Peyer's patch (tissue), 4 donors: Measurements from ENCODE around the gene NCK2. TPM values are rescaled to one million over a fixed set of nuclear protein-coding genes. Genes with fewer than 3 reads are reported as not detected.

Source experiments
- DNase-seq, 3 donors: peaks; one replicate each; pipeline ENCODE4 v3.0.0-alpha.2; 2017 to 2019
- H3K27ac ChIP-seq, 4 donors: fragments of 200-600 bp; sonication (generic); one replicate each; pipeline ENCODE4 v1.5.1; 2016 to 2019
- H3K27me3 ChIP-seq, 2 donors: fragments of 200-600 bp; sonication (generic); one replicate each; pipeline ENCODE4 v1.5.1; 2019
- H3K36me3 ChIP-seq, 3 donors: fragments of 200-600 bp; sonication (generic); one replicate each; pipeline ENCODE4 v1.5.1; 2016 to 2019
- H3K4me1 ChIP-seq, 4 donors: fragments of 200-600 bp; sonication (generic); one replicate each; pipeline ENCODE4 v1.5.1; 2016 to 2019
- H3K4me3 ChIP-seq, 4 donors: fragments of 200-600 bp; sonication (generic); 1 replicate in 3 of 4; 2 replicates in 1 of 4; pipeline ENCODE4 v1.5.1; 2016 to 2019; ENCODE audit warnings: mild to moderate bottlenecking in 1 of 4
- H3K9me3 ChIP-seq, 4 donors: fragments of 200-600 bp; sonication (generic); one replicate each; pipeline ENCODE4 v1.5.1; 2016 to 2019; ENCODE audit warnings: mild to moderate bottlenecking in 1 of 4
- POLR2A ChIP-seq, 2 donors: fragments of 450-650 bp; IDR thresholded peaks; one replicate each; pipeline ENCODE4 v1.5.1; 2017; ENCODE audit warnings: antibody characterized with exemption in 2 of 2, mild to moderate bottlenecking in 2 of 2, moderate library complexity in 2 of 2
- total RNA-seq, 4 donors: library from RNA; depleted of rRNA; stranded (reverse); fragments of >200 nt; gene quantifications; one replicate each; pipeline ENCODE4 v1.1.0, GENCODE V29; 2016
- TF ChIP-seq, protein P1 (sequence below), 6 experiments: fragments of 450-650 bp in 4 of 6; fragments of 200-600 bp in 2 of 6; sonication (generic) in 1 of 6; IDR thresholded peaks; one replicate each; pipeline ENCODE4 v1.5.1; 2017 to 2019; ENCODE audit warnings: antibody characterized with exemption in 6 of 6, mild to moderate bottlenecking in 3 of 6, moderate library complexity in 1 of 6

Gene NCK2
- total RNA-seq, 4 donors from 2014 or later: 58.6 to 94.5 (median 85.8) TPM

DNA sequence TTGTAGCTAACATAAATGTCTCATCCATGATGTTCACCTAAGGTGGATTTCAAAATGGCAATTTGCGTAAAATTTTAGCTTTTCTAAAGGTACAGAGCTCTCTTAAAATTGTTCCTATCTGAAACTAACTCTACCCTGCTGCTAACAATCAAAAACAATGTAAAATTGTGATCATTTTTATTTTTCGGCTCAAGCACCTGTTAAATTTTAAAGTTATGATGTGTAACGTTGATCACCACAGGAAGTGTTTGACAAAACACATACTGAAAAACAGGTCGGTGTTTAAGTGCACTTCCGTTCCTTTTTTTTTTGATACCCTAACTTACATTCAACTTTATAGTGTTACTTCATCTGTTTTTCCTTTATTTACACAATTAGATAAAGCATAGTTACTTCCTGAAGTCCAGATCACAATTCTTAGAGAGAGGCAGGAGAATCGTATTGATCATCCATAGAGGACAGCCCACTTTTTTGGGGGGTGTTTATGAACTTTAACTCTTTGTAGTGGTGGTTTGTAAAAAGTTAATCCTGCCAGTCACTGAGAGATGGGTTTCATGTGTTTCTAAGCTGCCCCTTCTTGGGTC, 6.0 kb upstream of the NCK2 start:
- Histone ChIP-seq H3K4me1 (peaks cover 0 to under 1% (median 0%) of the 10 kb centered on the region in 4 donors), H3K9me3 (no peaks in the 10 kb centered on the region), H3K27ac (peak overlapping the region; percentile 13 to 51 (median 40)), H3K4me3 (no peak overlapping the region), H3K36me3 (no peaks in the 10 kb centered on the region), H3K27me3 (no peaks in the 10 kb centered on the region)
- no peak for DNase-seq
- TF ChIP-seq, protein P1, sequence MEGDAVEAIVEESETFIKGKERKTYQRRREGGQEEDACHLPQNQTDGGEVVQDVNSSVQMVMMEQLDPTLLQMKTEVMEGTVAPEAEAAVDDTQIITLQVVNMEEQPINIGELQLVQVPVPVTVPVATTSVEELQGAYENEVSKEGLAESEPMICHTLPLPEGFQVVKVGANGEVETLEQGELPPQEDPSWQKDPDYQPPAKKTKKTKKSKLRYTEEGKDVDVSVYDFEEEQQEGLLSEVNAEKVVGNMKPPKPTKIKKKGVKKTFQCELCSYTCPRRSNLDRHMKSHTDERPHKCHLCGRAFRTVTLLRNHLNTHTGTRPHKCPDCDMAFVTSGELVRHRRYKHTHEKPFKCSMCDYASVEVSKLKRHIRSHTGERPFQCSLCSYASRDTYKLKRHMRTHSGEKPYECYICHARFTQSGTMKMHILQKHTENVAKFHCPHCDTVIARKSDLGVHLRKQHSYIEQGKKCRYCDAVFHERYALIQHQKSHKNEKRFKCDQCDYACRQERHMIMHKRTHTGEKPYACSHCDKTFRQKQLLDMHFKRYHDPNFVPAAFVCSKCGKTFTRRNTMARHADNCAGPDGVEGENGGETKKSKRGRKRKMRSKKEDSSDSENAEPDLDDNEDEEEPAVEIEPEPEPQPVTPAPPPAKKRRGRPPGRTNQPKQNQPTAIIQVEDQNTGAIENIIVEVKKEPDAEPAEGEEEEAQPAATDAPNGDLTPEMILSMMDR (IDR thresholded peaks at IDR 0.05): no peak
- TF ChIP-seq POLR2A (IDR thresholded peaks at IDR 0.05): no peak

DNA sequence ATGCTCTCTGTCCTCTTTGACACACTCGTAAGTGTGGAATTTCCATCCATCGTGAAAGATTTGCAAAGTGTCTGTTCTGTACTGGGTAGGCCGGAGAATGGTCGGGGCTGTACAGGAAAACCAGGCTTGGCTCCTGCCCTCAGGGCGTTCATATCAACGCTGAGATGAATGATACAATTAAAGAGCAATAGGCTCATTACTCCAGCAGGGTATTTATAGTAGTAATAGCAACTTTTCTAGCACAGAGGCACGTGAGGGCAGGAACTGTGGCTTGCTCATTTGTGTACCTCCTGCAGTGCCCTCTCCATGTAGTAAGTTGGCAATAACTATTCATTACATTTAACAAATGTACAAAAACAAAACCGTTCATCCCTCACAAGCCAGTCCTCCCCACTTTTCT, 5.3 kb upstream of the NCK2 start:
- no peaks in the 10 kb centered on the region for H3K27me3 ChIP-seq
- H3K4me1 ChIP-seq: peaks cover 0 to 6% (median 2%) of the 10 kb centered on the region in 4 donors
- H3K9me3 ChIP-seq: no peaks in the 10 kb centered on the region
- H3K27ac ChIP-seq: peak overlapping the region; percentile 13 to 51 (median 40)
- no peak overlapping the region for H3K4me3 ChIP-seq
- TF ChIP-seq, protein P1 (IDR thresholded peaks at IDR 0.05): no peak
- no peak for TF ChIP-seq POLR2A (IDR thresholded peaks at IDR 0.05)
- no peaks in the 10 kb centered on the region for H3K36me3 ChIP-seq
- peak in 1 of 3 donors; percentile 40 for DNase-seq

DNA sequence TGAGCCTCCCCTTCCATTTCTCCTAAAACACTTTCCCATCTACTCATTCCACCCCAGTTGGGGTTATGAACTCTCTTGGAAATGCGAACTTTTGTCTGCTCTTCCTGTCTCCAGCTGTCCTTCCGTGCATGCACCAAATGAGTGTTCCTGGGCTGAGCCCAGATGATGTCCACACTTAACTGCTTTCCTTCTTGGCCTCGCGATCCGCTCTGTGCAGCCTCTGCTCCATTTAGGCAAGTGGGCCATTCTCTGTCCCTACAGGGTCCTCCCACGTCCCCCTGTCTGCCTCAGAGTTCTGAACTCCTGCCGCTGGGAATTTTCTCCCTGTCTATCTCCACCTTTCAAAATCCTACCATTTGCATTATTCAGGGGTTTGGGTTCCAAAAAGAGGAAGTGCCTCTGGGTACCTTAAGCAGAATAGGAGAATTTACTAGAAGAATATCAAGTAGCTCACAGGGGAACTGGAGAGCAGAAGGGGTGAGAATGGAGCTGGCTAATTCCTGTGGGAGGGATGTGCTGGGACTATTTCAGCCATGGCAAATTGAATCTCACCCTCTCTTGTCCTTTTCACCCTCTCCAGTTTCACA, 4.7 kb upstream of the NCK2 start:
- peak in 1 of 3 donors; percentile 38 for DNase-seq
- no peak overlapping the region for H3K4me3 ChIP-seq
- no peaks in the 10 kb centered on the region for H3K9me3 ChIP-seq
- H3K27ac ChIP-seq: peak overlapping the region in 2 of 4 donors; percentile 32 to 51
- no peaks in the 10 kb centered on the region for H3K36me3 ChIP-seq
- TF ChIP-seq POLR2A (IDR thresholded peaks at IDR 0.05): no peak
- TF ChIP-seq, protein P1 (IDR thresholded peaks at IDR 0.05): no peak
- H3K4me1 ChIP-seq: peaks cover 0 to 6% (median 2%) of the 10 kb centered on the region in 4 donors
- H3K27me3 ChIP-seq: no peaks in the 10 kb centered on the region

DNA sequence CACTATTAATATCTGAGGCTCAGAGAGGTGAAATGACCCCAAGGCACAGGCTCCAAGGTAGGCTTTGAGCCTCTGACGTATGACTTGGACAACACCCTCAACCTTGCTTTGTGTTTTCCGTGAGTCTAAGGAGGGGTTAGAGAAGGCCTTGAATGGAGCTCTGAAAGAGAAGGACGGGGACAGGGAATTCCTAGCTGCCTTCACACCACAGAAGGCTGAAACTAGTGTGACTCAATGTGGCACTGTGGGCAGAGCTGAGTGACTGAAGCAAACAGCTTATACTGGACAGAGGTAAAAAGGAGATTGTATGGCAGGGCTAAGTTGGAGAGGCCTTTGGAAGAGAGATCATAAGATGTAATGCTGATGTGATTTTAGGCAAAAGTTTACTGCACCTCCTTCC, 3.5 kb upstream of the NCK2 start:
- no peak for DNase-seq
- H3K9me3 ChIP-seq: no peaks in the 10 kb centered on the region
- TF ChIP-seq, protein P1 (IDR thresholded peaks at IDR 0.05): no peak
- no peak for TF ChIP-seq POLR2A (IDR thresholded peaks at IDR 0.05)
- H3K27me3 ChIP-seq: no peaks in the 10 kb centered on the region
- H3K27ac ChIP-seq: peak overlapping the region in 1 of 4 donors; percentile 3
- H3K36me3 ChIP-seq: no peaks in the 10 kb centered on the region
- no peak overlapping the region for H3K4me3 ChIP-seq
- H3K4me1 ChIP-seq: peaks cover 0 to 8% (median 2%) of the 10 kb centered on the region in 4 donors

DNA sequence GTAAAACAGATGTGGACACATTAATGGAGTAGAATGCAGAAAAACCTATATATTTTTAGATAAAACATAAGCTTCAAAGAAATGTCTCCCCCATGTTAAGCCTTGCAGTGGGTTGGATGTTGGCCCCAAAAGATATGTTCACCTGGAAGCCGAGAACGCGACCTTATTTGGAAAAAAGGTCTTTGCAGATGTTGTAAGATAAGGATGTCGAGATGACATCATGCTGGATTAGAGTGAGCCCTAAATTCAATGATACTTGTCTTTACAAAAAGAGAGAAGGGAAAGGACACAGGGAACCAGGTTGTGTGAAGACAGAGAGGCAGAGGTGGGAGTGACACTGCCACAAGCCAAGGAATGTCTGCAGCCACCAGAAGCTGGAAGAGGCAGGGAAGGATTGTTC, 3.1 kb upstream of the NCK2 start:
- TF ChIP-seq, protein P1 (IDR thresholded peaks at IDR 0.05): no peak
- Histone ChIP-seq H3K4me1 (peaks cover 0 to 13% (median 2%) of the 10 kb centered on the region in 4 donors), H3K27me3 (no peaks in the 10 kb centered on the region), H3K9me3 (no peaks in the 10 kb centered on the region), H3K4me3 (no peak overlapping the region), H3K27ac (no peak overlapping the region), H3K36me3 (no peaks in the 10 kb centered on the region)
- DNase-seq: no peak
